ENCODE measurements around the gene OR14A2. TPM values are rescaled to one million over a fixed set of nuclear protein-coding genes. Genes with fewer than 3 reads are reported as not detected.

Gene OR14A2
- total and polyA plus RNA-seq, 2 experiments from 2014 or later: 0.60 TPM; not detected in 1

DNA sequence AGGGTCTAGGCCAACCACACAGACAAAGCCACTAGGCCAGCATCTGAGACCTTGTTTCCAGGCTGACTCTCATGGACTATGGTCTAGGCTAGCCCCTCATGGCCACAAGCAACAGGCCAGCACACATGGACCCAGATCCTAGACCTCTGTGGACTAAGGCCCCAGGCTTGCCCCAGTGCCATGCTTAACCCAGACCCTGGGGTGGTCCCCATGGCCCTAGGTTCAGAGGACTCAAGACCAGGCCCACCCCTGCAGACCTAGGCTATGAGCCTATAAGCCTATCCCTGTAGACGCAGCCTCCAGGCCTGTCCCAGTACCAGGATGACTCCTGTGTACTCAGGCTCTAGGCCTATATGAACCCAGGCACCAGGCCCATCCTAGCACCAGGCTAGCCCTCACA lies 1.9 kb upstream of the OR14A2 start:
- Histone ChIP-seq H3K79me2 (replicated peaks; ENCODE audit: insufficient read depth) (no peaks in the 10 kb centered on the region), H3K27ac (ENCODE audit: low read depth) (no peak overlapping the region), H4K20me1 (replicated peaks; ENCODE audit: insufficient read depth) (no peaks in the 10 kb centered on the region), H3F3A (replicated peaks; ENCODE audit: low read depth) (no peaks in the 10 kb centered on the region), H3K27me3 (ENCODE audit: insufficient read depth) (no peaks in the 10 kb centered on the region), H3K4me2 (no peak overlapping the region), H3K4me3 (no peak overlapping the region), H3K36me3 (ENCODE audit: insufficient read depth) (no peaks in the 10 kb centered on the region), H3K9me2 (ENCODE audit: insufficient read depth) (peaks cover 8% of the 10 kb centered on the region; the same call in 1 of the 2 replicates), H3K4me1 (ENCODE audit: insufficient read depth) (no peaks in the 10 kb centered on the region), H2AFZ (no peak overlapping the region)
- no peak overlapping the region for H3K4me3 Mint-ChIP-seq
- no peak for DNase-seq (ENCODE audit: low spot score)
- H3K4me1 Mint-ChIP-seq: no peaks in the 10 kb centered on the region
- no peaks in the 10 kb centered on the region; the same call in 2 of the 3 replicates for H3K36me3 Mint-ChIP-seq (ENCODE audit: low read depth)
- no peak overlapping the region for H3K27ac Mint-ChIP-seq
- H3K27me3 Mint-ChIP-seq (ENCODE audit: insufficient read depth, low read depth, poor library complexity): no peaks in the 10 kb centered on the region
- no peak for ATAC-seq
- TF ChIP-seq EZH2phosphoT487 (IDR thresholded peaks at IDR 0.05; ENCODE audit: unreplicated experiment): no peak
- TF ChIP-seq CREB1 (CRISPR knock-in tag; IDR thresholded peaks at IDR 0.05; ENCODE audit: low read depth): no peak
- no peak for TF ChIP-seq STAT1 (IDR thresholded peaks at IDR 0.05; ENCODE audit: unreplicated experiment)
- TF ChIP-seq, protein P1, sequence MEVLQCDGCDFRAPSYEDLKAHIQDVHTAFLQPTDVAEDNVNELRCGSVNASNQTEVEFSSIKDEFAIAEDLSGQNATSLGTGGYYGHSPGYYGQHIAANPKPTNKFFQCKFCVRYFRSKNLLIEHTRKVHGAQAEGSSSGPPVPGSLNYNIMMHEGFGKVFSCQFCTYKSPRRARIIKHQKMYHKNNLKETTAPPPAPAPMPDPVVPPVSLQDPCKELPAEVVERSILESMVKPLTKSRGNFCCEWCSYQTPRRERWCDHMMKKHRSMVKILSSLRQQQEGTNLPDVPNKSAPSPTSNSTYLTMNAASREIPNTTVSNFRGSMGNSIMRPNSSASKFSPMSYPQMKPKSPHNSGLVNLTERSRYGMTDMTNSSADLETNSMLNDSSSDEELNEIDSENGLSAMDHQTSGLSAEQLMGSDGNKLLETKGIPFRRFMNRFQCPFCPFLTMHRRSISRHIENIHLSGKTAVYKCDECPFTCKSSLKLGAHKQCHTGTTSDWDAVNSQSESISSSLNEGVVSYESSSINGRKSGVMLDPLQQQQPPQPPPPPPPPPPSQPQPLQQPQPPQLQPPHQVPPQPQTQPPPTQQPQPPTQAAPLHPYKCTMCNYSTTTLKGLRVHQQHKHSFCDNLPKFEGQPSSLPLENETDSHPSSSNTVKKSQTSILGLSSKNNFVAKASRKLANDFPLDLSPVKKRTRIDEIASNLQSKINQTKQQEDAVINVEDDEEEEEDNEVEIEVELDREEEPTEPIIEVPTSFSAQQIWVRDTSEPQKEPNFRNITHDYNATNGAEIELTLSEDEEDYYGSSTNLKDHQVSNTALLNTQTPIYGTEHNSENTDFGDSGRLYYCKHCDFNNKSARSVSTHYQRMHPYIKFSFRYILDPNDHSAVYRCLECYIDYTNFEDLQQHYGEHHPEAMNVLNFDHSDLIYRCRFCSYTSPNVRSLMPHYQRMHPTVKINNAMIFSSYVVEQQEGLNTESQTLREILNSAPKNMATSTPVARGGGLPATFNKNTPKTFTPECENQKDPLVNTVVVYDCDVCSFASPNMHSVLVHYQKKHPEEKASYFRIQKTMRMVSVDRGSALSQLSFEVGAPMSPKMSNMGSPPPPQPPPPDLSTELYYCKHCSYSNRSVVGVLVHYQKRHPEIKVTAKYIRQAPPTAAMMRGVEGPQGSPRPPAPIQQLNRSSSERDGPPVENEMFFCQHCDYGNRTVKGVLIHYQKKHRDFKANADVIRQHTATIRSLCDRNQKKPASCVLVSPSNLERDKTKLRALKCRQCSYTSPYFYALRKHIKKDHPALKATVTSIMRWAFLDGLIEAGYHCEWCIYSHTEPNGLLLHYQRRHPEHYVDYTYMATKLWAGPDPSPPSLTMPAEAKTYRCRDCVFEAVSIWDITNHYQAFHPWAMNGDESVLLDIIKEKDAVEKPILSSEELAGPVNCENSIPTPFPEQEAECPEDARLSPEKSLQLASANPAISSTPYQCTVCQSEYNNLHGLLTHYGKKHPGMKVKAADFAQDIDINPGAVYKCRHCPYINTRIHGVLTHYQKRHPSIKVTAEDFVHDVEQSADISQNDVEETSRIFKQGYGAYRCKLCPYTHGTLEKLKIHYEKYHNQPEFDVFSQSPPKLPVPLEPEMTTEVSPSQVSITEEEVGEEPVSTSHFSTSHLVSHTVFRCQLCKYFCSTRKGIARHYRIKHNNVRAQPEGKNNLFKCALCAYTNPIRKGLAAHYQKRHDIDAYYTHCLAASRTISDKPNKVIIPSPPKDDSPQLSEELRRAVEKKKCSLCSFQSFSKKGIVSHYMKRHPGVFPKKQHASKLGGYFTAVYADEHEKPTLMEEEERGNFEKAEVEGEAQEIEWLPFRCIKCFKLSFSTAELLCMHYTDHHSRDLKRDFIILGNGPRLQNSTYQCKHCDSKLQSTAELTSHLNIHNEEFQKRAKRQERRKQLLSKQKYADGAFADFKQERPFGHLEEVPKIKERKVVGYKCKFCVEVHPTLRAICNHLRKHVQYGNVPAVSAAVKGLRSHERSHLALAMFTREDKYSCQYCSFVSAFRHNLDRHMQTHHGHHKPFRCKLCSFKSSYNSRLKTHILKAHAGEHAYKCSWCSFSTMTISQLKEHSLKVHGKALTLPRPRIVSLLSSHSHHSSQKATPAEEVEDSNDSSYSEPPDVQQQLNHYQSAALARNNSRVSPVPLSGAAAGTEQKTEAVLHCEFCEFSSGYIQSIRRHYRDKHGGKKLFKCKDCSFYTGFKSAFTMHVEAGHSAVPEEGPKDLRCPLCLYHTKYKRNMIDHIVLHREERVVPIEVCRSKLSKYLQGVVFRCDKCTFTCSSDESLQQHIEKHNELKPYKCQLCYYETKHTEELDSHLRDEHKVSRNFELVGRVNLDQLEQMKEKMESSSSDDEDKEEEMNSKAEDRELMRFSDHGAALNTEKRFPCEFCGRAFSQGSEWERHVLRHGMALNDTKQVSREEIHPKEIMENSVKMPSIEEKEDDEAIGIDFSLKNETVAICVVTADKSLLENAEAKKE (CRISPR knock-in tag; IDR thresholded peaks at IDR 0.05): no peak
- no peak for TF ChIP-seq POLR2AphosphoS5 (IDR thresholded peaks at IDR 0.05; ENCODE audit: low read depth)
- TF ChIP-seq, protein P2, sequence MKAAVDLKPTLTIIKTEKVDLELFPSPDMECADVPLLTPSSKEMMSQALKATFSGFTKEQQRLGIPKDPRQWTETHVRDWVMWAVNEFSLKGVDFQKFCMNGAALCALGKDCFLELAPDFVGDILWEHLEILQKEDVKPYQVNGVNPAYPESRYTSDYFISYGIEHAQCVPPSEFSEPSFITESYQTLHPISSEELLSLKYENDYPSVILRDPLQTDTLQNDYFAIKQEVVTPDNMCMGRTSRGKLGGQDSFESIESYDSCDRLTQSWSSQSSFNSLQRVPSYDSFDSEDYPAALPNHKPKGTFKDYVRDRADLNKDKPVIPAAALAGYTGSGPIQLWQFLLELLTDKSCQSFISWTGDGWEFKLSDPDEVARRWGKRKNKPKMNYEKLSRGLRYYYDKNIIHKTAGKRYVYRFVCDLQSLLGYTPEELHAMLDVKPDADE (IDR thresholded peaks at IDR 0.05): no peak
- TF ChIP-seq EZH2 (IDR thresholded peaks at IDR 0.05; ENCODE audit: low read depth, unreplicated experiment): no peak
- no peak for TF ChIP-seq ZNF114 (CRISPR knock-in tag; IDR thresholded peaks at IDR 0.05)
- no peak for TF ChIP-seq NANOG (IDR thresholded peaks at IDR 0.05; ENCODE audit: borderline replicate concordance)
- TF ChIP-seq, protein P3, sequence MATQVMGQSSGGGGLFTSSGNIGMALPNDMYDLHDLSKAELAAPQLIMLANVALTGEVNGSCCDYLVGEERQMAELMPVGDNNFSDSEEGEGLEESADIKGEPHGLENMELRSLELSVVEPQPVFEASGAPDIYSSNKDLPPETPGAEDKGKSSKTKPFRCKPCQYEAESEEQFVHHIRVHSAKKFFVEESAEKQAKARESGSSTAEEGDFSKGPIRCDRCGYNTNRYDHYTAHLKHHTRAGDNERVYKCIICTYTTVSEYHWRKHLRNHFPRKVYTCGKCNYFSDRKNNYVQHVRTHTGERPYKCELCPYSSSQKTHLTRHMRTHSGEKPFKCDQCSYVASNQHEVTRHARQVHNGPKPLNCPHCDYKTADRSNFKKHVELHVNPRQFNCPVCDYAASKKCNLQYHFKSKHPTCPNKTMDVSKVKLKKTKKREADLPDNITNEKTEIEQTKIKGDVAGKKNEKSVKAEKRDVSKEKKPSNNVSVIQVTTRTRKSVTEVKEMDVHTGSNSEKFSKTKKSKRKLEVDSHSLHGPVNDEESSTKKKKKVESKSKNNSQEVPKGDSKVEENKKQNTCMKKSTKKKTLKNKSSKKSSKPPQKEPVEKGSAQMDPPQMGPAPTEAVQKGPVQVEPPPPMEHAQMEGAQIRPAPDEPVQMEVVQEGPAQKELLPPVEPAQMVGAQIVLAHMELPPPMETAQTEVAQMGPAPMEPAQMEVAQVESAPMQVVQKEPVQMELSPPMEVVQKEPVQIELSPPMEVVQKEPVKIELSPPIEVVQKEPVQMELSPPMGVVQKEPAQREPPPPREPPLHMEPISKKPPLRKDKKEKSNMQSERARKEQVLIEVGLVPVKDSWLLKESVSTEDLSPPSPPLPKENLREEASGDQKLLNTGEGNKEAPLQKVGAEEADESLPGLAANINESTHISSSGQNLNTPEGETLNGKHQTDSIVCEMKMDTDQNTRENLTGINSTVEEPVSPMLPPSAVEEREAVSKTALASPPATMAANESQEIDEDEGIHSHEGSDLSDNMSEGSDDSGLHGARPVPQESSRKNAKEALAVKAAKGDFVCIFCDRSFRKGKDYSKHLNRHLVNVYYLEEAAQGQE (IDR thresholded peaks at IDR 0.05; ENCODE audit: unreplicated experiment): no peak
- TF ChIP-seq, protein P4, sequence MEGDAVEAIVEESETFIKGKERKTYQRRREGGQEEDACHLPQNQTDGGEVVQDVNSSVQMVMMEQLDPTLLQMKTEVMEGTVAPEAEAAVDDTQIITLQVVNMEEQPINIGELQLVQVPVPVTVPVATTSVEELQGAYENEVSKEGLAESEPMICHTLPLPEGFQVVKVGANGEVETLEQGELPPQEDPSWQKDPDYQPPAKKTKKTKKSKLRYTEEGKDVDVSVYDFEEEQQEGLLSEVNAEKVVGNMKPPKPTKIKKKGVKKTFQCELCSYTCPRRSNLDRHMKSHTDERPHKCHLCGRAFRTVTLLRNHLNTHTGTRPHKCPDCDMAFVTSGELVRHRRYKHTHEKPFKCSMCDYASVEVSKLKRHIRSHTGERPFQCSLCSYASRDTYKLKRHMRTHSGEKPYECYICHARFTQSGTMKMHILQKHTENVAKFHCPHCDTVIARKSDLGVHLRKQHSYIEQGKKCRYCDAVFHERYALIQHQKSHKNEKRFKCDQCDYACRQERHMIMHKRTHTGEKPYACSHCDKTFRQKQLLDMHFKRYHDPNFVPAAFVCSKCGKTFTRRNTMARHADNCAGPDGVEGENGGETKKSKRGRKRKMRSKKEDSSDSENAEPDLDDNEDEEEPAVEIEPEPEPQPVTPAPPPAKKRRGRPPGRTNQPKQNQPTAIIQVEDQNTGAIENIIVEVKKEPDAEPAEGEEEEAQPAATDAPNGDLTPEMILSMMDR (conservative IDR thresholded peaks at IDR 0.05; ENCODE audit: low read depth in 2 of 2): no peak
- peaks cover 48% of the 10 kb centered on the region for H3K9me3 Mint-ChIP-seq

All from GM23338 (cell line).